Parathyroid adenoma (tissue), 2 donors: ENCODE data around the gene GJA10.
"Not testable (repeated sequence)": the region's sequence is repeated elsewhere in the genome, so short reads cannot be mapped to it uniquely, and the experiment has no call there.

Experiments used
- H2AFZ ChIP-seq: fragments of 300-600 bp; sonication (generic); one replicate; pipeline ENCODE4 v1.7.0; 2017; ENCODE audit warnings: antibody characterized with exemption, mild to moderate bottlenecking
- H3K27ac ChIP-seq: fragments of 300-600 bp; sonication (generic); one replicate; pipeline ENCODE4 v1.7.0; 2017
- H3K27me3 ChIP-seq: fragments of 300-600 bp; sonication (generic); one replicate; pipeline ENCODE4 v1.7.0; 2017; ENCODE audit warnings: low read length; ENCODE audit not compliant: control insufficient read depth, insufficient read depth
- H3K36me3 ChIP-seq: fragments of 300-600 bp; sonication (generic); one replicate; pipeline ENCODE4 v1.7.0; 2017; ENCODE audit warnings: low read length; ENCODE audit not compliant: control insufficient read depth, insufficient read depth
- H3K4me1 ChIP-seq: fragments of 300-600 bp; sonication (generic); one replicate; pipeline ENCODE4 v1.7.0; 2017; ENCODE audit warnings: control low read depth
- H3K4me2 ChIP-seq: fragments of 300-600 bp; sonication (generic); one replicate; pipeline ENCODE4 v1.7.0; 2017; ENCODE audit warnings: low read length
- H3K4me3 ChIP-seq: fragments of 300-600 bp; sonication (generic); one replicate; pipeline ENCODE4 v1.7.0; 2017; ENCODE audit warnings: low read depth, low read length
- H3K79me2 ChIP-seq: fragments of 300-600 bp; sonication (generic); one replicate; pipeline ENCODE4 v1.7.0; 2017; ENCODE audit warnings: control low read depth
- H3K9ac ChIP-seq: fragments of 300-600 bp; sonication (generic); one replicate; pipeline ENCODE4 v1.7.0; 2017; ENCODE audit warnings: mild to moderate bottlenecking
- H3K9me3 ChIP-seq: fragments of 300-600 bp; sonication (generic); one replicate; pipeline ENCODE4 v1.7.0; 2017; ENCODE audit warnings: low read length; ENCODE audit not compliant: control insufficient read depth
- CTCF ChIP-seq: fragments of 300-600 bp; sonication (generic); IDR thresholded peaks from one replicate; pipeline ENCODE4 v1.7.0; 2017; ENCODE audit warnings: antibody characterized with exemption, mild to moderate bottlenecking
- donor health status: primary hyperparathyroidism.

Gene GJA10

GRCh38 chr6:89886378-89887120 is 7.7 kb upstream of the GJA10 start:
- no peaks in the 10 kb centered on the region for H3K36me3 ChIP-seq
- H3K79me2 ChIP-seq, result no peaks in the 10 kb centered on the region
- no peak overlapping the region for H3K9ac ChIP-seq
- H3K4me2 ChIP-seq, result no peak overlapping the region
- H3K27me3 ChIP-seq, result no peaks in the 10 kb centered on the region
- H3K9me3 ChIP-seq, result no peaks in the 10 kb centered on the region
- no peak overlapping the region for H3K4me3 ChIP-seq
- H3K4me1 ChIP-seq, result no peaks in the 10 kb centered on the region
- TF ChIP-seq CTCF, result no peak
- H2AFZ ChIP-seq, result no peak overlapping the region
- H3K27ac ChIP-seq, result no peak overlapping the region

GRCh38 chr6:89887452-89888137 is 6.7 kb upstream of the GJA10 start:
- Histone ChIP-seq H3K27me3 (no peaks in the 10 kb centered on the region), H3K4me3 (no peak overlapping the region)

GRCh38 chr6:89888138-89888514 is 6.1 kb upstream of the GJA10 start:
- no peak overlapping the region for H3K27ac ChIP-seq
- no peaks in the 10 kb centered on the region for H3K4me1 ChIP-seq
- H2AFZ ChIP-seq, result peak overlapping the region; percentile 56
- no peaks in the 10 kb centered on the region for H3K27me3 ChIP-seq
- H3K4me2 ChIP-seq, result no peak overlapping the region
- H3K9me3 ChIP-seq, result no peaks in the 10 kb centered on the region
- no peak for TF ChIP-seq CTCF
- H3K4me3 ChIP-seq, result no peak overlapping the region
- no peaks in the 10 kb centered on the region for H3K36me3 ChIP-seq
- no peaks in the 10 kb centered on the region for H3K79me2 ChIP-seq
- no peak overlapping the region for H3K9ac ChIP-seq

More at GRCh38 chr6:89887452-89888137, 6.7 kb upstream of the GJA10 start:
- Histone ChIP-seq H3K4me1 (no peaks in the 10 kb centered on the region), H3K9ac (no peak overlapping the region), H2AFZ (peak overlapping the region; percentile 56), H3K79me2 (no peaks in the 10 kb centered on the region), H3K9me3 (no peaks in the 10 kb centered on the region), H3K36me3 (no peaks in the 10 kb centered on the region), H3K27ac (no peak overlapping the region), H3K4me2 (no peak overlapping the region)
- TF ChIP-seq CTCF, result no peak

GRCh38 chr6:89888871-89889270 is 5.4 kb upstream of the GJA10 start:
- Histone ChIP-seq H3K9me3 (no peaks in the 10 kb centered on the region), H3K9ac (no peak overlapping the region), H3K27ac (no peak overlapping the region), H2AFZ (no peak overlapping the region), H3K27me3 (peaks cover 4% of the 10 kb centered on the region), H3K36me3 (no peaks in the 10 kb centered on the region), H3K79me2 (no peaks in the 10 kb centered on the region), H3K4me1 (no peaks in the 10 kb centered on the region), H3K4me2 (no peak overlapping the region), H3K4me3 (no peak overlapping the region)
- TF ChIP-seq CTCF, result no peak

GRCh38 chr6:89890845-89891528 is 3.3 kb upstream of the GJA10 start:
- H3K27me3 ChIP-seq, H3K4me2 ChIP-seq, H3K9ac ChIP-seq, H3K4me1 ChIP-seq, H3K4me3 ChIP-seq, H3K36me3 ChIP-seq, H3K27ac ChIP-seq, H3K79me2 ChIP-seq, H3K9me3 ChIP-seq: not testable (repeated sequence)
- peak overlapping the region; percentile 25 for H2AFZ ChIP-seq

GRCh38 chr6:89892577-89892976 is 1.7 kb upstream of the GJA10 start:
- H3K9me3 ChIP-seq, H3K4me1 ChIP-seq, H2AFZ ChIP-seq, H3K9ac ChIP-seq, H3K27ac ChIP-seq, H3K4me2 ChIP-seq, H3K27me3 ChIP-seq, H3K4me3 ChIP-seq, H3K36me3 ChIP-seq, H3K79me2 ChIP-seq: not testable (repeated sequence)
